Activated CD4-positive, alpha-beta T cell treated with anti-CD3 and anti-CD28 coated beads for 1 hour (primary cell): ENCODE data around the gene MS4A6A.
"Not testable (repeated sequence)": the region's sequence is repeated elsewhere in the genome, so short reads cannot be mapped to it uniquely, and the experiment has no call there.

Experiments used
- DNase-seq: peaks from one replicate; pipeline ENCODE4 v3.0.0-alpha.2; 2020

Gene MS4A6A

DNA sequence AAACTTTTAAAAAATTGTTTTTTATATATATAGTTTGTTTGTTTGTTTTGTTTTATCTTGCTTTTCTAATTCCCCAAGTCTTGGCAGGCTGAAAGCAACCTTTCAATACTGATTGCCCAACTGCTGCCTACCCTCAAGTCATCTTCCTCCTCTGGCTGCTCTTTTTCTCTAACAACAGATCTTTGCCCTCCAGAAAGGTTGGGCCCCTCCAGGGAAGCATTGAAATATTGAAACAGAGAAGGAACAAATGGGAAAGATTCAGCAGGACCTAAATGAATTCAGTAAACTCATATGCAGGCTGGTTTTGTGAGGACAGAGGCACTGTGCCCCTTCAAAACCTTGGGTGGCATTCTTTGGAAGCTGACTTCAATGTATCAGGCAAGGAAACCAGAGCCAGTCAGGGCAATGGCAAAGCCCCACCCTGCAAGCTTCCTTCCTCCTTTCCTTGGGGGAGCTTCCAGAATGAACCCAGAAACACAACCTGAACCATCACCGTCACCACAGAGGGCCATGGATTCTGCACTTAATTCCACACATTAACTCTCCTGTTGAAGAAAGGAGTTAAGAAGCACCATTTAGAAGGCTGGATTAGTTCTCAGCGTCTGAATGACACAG, 815 bp upstream of the MS4A6A start:
- no peak for DNase-seq

DNA sequence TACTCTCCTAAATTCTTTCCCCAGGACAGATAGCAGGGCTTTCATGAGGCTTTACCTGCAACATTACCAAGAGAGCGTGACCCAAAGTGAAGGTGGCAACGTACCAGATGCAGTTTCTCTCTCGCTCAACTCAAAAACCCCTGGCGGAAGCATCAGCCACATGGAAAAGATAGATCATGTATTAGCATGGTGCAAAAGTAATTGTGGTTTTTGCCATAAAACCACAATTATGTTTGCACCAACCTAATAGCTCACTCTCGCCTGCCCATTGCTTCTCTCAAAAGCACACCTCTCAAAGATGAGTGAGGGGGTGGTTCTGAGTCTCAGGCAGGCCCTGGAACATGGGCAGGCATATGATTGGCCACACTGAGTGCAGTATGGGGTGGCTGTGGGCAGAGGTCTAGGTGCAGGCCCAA, 7.0 kb downstream of the MS4A6A start:
- no peak for DNase-seq

DNA sequence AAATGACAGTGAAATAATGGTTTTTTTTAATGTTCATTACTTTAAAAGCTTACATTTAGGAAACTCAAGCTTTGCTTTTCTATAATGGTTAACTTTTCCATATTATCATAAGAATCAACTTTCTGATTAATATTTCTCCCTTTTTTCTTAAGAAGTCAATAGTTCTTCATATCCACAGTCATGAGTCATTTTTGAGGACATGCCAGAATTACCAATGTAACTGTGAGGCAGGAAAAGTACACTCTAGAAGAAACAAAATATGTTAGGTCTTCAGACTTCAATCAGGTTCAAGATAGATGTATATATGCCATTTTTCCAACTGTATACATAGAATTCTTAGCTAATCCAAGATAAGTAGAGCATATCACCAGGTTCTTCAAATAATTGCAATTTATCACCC, 10.9 kb downstream of the MS4A6A start:
- no peak for DNase-seq

DNA sequence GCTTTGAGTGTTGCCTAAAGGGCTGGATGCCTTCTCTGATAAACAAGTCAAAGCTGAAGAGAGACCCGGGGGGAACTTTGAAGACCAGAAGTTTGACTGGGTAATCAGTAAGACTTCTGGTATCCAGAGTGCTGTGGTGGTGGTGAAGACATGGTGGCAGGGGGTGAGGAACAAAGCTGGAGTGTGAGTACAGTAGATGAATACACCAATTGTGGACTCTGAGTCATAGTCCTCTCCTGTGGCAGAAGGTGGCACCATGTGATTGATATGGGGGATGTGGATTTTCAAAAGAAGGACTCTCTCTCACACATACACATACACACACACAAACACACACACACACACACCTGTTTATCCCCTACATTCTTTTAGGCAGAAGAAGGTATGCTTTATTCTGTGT, 12.3 kb downstream of the MS4A6A start:
- DNase-seq, result no peak

DNA sequence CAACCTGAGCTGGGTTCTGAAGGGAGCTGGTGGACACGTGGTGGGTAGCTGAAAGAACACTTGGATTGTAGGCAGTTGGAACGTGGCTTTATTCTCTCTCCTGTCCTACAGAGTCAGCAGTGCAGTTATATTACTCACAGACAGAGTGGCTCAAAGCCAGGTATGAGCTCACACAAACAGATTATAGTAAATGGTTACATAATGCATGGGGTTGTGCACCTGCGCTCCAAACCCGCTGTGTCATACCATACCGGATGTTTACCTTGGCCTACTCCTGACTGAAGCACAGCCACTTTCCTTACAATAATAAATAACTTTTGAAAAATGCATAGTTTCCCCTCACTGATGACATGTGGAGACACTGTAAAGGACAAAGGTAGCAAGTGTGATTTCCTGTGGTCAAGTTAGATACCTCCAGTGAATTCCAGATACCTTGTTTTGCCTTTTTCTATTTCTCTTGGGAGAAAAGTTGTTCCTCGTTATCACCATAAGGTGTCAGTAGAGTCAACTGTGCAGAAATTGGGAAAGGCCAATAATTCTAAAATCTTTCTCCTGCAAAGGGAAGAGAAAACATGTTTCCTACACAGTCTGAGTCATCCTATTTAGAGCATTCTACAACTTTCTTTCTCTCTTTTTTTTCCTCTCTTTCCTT, 13.5 kb downstream of the MS4A6A start:
- DNase-seq, result no peak

DNA sequence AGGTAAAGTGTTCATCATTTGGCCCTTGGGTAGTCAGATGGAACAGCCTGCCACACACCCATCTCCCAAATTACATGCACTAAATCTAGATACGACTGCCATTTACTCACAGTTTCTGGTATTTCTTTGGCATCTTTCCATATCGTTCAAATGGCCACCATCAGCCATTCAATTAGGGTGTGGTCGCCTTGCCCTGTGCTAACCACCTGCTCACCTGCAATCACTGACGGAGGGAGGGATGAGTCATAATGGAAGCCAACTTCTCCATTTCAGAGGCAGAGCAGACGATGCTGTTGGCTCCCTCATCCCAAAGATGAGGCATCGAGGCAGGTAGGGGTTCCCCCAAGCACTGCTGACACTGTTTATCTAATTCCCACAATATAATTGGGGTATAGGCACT, 14.6 kb downstream of the MS4A6A start:
- no peak for DNase-seq

DNA sequence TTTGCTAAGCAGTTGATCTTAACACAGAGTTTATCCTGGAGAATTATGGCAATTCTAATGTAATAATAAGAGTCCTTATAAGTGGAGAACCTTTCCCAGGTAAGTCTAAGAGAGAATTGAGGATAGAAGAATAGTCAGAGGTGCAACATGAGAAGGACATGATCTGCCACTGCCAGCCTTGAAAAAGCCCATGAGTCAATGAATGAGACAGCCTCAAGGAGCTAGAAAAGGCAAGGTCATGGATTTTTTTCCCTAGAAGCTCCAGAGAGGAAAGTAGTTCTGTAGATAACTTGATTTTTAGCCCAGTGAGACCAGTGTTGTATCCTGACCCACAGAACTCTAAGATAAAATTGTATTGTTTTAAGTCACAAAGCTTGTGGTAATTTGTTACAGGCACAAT, 16.9 kb downstream of the MS4A6A start:
- DNase-seq, result no peak

DNA sequence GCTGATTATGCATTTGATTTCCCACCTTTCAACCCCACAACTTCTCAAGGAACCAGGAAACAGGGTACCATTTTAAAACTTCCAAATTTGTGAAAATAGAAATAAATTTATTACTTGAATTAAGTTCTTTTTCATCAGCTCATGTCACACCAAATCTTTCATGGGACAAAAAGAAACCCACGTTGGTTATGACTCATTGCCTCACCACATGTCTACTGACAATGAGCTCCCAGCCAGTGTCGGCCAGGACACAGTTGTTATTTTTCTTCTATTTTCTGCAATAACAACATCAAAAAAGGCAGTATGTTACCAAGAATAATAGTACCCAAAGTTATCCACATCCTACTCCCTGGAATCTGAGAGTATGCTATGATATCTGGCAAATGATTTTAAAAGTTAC, 17.3 kb downstream of the MS4A6A start:
- DNase-seq, result no peak

DNA sequence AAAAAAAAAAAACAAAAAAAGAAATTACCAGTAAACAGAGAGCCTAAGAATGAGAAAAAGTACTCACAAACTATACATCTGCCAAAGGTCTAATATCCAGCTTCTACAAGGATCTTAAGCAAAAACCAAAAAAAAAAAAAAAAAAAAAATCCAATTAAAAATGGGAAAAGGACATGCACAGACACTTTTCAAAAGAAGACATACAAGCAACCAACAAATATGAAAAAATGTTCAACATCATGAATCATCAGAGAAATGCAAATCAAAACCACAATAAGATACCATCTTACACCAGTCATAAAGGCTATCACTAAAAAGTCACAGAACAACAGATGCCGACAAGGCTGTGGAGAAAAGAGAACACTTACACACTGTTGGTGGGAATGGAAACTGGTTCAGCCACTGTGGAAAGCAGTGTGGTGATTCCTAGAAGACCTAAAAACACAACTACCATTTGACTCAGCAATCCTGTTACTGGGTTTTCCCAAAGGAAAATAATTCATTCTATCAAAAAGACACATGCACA, 18.3 kb downstream of the MS4A6A start:
- no peak for DNase-seq

DNA sequence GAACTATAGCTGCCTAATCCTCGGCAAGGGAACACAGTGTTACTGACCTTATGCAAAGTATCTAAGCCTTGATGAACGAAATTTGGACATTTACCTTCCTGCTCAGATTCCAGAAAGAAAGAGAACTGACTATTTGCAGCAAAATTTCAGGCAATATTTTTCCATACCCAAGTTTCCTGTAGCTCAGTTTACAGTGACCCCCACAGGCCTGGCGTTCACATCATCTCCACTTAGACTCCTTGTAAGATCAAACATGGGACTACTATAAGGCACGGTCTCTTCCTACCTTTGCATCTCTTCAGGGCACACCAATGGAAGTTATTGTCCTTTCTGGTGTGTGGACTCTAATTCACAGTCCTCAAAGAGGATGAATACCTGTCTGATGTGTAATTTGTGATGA, 21.1 kb downstream of the MS4A6A start:
- no peak for DNase-seq

DNA sequence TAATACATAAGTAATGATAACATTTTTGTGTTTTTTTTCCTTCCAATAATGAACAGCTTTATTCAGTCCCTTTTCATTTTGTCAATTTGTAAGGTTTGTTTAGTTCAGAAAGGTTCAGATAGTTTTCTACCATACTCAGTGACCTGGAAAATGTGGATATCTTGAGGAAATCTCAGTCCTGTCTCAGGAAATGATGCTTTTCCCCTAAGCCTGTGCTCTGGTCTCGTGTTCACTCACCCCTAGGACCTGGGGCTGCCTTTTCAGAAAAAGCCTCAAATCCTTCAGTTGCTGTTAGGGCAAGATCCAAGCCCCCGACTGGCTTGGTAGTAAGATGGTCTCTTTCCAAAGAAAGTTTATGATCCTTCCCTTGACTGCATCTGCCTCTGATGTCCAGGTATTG, 21.8 kb downstream of the MS4A6A start:
- DNase-seq, result no peak

DNA sequence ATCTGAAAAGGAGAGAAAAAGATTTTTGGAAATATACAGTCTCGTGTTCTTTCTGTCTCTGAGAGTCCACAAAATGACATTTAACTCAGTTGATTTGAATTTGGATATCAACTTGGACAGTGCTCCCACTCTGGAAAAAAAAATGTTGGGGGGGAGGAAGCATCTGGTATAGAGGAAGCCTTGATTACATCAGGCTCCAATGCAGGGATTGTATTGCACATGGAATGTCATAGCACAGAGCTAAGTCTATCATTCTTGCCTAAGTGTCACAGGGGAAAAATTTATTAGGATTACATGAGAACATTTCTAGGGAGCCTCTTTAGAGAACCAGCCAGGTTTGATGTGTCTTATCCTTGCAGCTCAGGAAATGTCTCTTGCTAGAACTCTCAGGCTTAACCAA, 23.0 kb downstream of the MS4A6A start:
- no peak for DNase-seq

DNA sequence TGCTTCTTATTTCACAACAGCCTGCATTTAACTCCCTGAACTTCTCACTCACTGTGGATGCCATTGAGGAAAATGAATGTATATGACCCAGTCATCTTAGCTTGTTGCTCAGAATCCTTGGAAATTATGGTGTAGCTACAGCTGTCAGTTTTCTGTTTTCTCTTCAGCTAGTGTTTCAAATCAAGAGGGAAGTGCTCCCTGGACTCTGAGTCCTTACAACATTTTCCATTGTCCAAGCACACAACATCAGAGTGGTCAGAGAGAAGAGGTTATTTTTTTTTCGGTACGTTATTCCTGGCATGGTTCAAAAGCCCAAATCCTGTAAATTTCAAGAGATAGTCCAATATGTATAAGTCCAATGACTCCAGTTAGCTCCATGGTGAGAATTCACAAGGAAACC, 23.6 kb downstream of the MS4A6A start:
- DNase-seq, result no peak

DNA sequence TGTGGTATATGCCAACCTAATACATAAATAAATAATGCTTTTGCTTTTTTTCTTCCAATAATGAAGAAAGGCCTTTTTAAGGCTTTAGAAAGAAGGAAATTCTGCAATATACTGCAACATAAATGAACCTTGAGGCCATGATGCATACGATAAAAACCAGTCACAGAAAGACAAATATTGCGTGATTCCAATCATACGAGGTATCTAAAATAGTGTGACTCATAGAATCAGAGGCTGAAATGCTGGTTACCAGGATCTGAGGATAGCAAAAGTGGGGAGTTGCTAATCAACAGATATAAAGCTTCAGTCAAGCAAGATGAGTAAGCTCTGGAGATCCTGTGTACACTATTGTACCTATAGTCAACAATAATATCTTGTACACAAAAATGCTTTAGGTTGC, 24.2 kb downstream of the MS4A6A start:
- DNase-seq, result no peak

DNA sequence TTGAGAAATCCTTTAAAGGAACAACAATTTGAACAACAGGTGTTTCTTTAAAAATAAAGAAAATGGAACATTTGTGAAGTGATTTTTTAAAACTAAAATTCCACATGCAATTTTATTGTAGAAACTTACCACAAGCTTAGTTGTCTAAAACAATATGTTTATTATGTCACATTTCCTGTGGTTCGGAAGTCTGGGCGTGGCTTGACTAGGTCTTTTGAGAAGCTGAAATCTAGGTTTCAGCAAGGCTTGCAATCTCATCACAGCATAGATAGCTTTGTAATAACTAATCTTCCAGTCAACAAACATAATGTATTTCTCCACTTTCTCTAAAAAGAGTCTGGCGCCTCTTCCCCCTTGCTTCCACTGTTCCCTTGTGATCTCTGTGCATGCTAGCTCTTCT, 27.0 kb downstream of the MS4A6A start:
- no peak for DNase-seq

DNA sequence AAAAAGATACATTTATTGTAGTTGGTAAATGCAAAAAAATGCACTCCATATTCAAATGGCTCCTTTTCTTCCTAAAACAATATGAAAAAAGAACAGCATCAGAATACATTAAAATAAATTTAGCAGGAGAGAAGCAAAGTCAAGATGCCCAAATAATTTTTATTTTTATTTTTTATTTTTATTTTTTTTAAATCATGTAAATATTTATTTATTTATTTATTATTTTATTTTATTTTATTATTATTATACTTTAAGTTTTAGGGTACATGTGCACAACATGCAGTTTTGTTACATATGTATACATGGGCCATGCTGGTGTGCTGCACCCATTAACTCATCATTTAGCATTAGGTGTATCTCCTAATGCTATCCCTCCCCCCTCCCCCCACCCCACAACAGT, 30.2 kb downstream of the MS4A6A start:
- DNase-seq, result not testable (repeated sequence)

DNA sequence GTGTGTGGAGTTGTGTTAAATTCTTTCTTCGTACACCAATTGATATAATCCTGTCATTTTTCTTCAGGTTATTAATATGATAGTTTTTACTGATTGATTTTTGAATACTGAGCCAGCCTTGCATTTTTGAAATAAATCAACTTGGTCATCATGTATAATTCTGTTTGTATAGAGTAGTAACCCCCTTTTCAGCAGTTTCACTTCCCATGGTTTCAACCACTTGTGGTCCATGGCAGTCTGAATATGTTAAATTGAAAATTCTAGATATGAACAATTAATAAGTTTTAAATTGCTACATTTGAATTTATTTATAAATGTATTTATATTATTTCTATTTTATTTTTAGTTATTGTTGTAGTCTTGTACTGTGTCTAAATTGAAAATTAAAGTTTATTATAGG, 32.6 kb downstream of the MS4A6A start:
- DNase-seq, result no peak

DNA sequence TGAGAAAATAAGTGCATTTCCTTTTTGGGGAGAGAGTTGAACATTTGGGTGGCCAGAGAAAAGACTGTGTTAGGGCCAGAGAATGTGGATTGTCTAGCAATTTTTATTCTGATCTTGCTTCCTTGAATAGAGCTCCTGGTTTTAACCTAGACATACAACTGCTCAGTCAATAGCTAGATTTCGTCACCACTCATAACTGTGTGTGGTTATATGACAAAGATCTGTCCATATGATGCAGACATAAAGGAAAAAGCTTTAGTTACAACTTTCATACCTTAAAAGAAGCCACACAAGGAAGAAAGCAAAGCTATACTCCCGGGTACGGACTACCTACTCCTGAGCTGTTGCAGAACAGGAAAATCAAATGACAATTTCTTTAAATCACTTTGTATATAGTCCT, 37.2 kb downstream of the MS4A6A start:
- no peak for DNase-seq

DNA sequence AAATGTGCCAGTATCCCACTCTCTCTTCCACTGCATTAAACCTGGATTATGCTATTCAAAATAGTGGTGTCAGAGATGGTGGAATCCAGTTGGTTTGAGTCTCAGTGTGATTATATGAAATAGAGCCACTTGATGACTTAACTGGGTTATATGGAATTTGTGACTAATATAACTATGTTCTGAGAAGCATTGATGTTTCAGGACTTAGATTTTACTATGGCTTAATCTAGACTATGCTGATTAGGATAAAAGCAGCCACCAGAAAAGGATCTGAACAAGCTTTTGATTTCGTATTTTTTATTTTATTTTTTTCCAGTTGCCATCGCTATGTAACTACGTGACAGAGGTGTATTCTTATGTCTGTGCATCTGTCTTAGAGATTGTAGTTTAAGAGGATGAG, 39.1 kb downstream of the MS4A6A start:
- no peak for DNase-seq

DNA sequence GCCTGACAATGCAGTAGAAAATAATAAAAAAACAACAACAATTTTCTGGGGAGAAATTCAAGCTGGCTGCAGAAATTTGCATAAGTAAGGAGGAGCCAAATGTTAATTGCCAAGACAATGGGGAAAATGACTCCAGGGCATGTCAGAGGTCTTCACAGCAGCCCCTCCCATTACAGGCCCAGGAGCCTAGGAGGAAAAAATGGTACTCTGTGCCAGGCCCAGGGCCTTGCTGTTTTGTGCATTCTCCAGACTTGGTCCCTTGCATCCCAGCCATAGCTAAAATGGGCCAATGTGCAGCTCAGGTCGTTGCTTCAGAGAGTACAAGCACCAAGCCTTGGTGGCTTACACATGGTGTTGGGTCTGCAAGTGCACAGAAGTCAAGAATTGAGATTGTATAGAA, 49.0 kb downstream of the MS4A6A start:
- no peak for DNase-seq

DNA sequence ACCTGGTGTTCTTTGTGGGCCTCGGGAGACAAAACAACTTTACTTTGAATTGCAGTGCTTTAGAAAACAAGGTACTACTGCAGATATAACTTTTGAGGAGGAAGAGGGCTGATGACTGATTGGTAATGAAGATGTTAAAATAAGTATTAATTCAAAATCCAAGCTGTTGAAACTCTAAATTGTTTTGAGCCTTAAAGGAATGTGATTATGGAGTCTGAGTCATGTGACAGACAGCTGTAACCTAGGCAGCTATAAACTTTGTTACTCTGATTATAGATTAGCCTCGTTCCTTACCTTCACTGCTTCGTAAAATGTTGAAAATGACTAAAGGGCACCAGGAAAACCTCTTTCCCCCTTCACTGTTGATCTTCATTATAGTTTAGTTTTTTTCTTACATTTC, 51.0 kb downstream of the MS4A6A start:
- DNase-seq, result no peak

DNA sequence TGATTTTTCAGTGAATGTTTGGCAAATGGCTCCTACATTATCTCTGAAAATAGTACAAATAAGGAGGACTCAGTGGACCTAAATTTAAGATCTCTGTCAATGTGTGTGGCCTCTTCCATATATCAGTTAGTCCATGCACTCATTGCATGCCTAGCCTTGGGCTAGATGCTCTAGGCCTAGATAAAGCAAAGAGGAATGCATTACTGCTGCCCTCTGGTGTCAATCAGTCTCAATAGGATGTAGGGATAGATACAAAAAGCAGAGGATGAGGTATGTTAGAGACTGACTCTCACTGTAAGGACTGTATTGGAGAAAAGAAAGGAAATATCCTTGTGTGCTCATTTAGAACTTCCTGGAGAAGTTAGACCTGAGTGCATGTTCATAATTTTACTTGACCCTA, 52.4 kb downstream of the MS4A6A start:
- DNase-seq, result no peak

DNA sequence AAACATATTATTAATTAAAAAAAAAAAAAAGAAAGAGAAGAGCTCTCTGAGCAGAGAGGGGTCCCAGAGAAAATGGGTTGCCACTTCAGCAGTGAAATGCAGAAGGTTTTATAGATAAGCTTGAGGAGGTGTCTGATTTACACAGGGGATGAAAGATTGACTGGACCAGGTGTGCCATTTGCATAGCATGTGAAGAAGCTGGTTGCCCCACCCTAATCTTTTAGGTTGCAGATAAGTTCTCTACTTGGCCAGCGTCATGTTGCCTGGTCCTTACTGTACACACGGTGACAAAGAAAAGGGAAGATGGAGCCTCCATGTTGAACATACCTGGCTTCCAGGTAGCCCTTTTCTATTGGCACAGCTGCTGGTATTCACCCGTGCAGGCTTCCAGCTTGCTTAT, 53.0 kb downstream of the MS4A6A start:
- no peak for DNase-seq

DNA sequence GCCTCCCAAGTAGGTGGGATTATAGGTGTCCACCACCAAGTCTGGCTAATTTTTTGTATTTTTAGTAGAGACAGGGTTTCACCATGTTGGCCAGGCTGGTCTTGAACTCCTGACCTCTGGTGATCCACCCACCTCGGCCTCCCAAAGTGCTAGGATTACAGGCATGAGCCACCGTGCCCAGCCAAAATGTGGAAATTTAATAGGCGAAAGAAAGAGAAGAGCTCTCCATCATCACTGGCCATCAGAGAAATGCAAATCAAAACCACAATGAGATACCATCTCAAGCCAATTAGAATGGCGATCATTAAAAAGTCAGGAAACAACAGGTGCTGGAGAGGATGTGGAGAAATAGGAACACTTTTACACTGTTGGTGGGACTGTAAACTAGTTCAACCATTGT, 54.0 kb downstream of the MS4A6A start:
- DNase-seq, result not testable (repeated sequence)

DNA sequence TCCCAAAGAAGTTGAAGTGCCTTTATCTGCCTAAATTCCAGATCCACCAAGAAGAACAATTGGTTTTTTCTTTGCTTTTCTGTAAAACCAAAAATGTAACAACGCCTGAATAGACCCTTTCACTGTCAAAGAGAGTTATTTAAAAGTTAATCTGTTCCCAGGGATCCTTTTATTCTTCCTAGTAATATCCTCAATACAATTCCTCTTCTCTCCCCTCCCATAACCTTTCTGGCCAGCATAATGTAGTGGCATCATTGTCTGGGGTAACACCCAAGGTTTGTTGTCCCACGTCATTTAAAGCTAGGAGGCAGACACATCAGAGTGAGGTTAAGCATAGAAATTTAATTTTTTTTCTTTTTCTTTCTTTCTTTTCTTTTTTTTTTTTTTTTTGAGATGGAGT, 54.5 kb downstream of the MS4A6A start:
- no peak for DNase-seq
